Measurements from ENCODE around the gene DDX47.
"Not testable (repeated sequence)": the region's sequence is repeated elsewhere in the genome, so short reads cannot be mapped to it uniquely, and the experiment has no call there.

The DDX47 gene

GRCh38 chr12:12819752-12820311, 6.7 kb downstream of the DDX47 start:
- in situ Hi-C loops (cut with HindIII; ENCODE audit: low sequenced_read_pairs) = no loop called here

DNA sequence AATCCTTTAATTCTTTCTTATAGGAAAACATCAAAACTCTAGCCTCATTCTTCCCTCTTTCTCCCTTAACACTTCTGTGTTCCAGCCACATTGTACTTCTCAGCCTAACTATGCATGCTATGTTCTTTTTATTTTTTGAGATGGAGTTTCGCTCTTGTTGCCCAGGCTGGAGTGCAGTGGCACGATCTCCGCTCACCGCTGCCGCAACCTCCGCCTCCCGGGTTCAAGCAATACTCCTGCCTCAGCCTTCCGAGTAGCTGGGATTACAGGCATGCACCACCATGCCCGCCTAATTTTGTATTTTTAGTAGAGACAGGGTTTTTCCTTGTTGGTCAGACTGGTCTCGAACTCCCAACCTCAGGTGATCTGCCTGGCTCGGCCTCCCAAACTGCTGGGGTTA, 7.2 kb downstream of the DDX47 start:
- in situ Hi-C loops (cut with HindIII; ENCODE audit: low sequenced_read_pairs) = not testable (repeated sequence)

DNA sequence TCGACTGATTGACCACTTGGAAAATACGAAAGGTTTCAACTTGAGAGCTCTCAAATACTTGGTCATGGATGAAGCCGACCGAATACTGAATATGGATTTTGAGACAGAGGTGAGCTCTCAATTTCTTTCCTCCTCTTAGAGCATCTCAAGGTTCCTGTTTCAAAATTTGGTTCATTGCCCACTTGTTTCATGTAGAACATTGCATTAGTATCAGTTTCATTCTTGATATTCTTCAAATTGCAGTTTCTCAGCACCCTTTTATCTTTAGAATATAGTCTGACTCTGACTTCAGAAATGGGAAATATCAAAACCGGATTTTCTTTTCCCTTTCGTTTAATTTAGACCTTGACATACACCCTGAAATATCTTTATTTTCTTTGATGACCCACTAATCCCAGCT, 8.8 kb downstream of the DDX47 start:
- in situ Hi-C loops (cut with HindIII; ENCODE audit: low sequenced_read_pairs) = no loop called here

DNA sequence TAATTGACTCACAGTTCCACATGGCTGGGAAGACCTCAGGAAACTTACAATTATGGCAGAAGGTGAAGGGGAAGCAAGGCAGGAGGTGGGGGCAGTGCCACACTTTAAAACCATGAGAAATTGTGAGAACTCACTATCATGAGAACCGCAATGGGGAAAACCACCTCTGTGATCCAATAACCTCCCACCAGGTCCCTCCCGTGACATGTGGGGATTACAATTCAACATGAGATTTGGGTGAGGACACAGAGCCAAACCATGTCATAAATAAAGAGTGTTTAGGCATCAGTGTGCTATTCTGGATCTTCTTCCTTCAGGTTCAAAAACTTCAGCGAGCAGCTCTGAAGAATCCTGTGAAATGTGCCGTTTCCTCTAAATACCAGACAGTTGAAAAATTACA, 9.7 kb downstream of the DDX47 start:
- in situ Hi-C loops (cut with HindIII; ENCODE audit: low sequenced_read_pairs) = no loop called here

DNA sequence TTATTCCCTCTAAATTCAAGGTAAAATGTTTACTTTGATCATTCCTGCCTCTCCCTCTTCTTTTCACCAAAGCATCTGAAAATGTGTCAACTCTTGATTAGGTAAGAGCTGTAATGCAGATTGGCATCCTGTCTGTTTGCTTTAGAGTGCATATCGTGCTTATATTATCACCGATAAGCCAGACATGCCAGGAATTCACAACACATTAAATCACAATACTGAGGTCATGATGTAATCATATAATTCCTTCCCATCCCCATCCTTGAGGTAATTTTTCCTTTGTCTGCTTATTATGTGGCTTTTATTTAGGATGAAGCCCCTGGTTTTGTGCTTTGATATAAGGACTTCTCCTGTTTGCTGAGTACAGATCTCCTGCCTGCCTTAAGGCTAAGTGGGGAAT, 10.2 kb downstream of the DDX47 start:
- in situ Hi-C loops (cut with HindIII; ENCODE audit: low sequenced_read_pairs) = no loop called here

DNA sequence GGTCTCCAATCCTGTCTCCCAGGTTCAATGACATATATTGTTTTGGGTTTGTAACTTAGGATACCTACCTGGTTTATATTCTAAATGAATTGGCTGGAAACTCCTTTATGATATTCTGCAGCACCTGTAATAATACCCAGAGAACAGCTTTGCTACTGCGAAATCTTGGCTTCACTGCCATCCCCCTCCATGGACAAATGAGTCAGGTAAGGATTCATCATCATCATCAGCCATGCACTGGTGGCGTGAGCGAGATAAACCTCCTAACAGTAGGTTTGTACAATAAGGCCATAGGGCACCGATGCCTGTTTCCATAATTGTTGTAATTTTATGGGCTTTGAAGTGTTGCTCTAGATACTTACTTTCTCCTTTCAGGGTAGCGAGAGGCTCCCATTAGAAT, 10.7 kb downstream of the DDX47 start:
- in situ Hi-C loops (cut with HindIII; ENCODE audit: low sequenced_read_pairs) = no loop called here

DNA sequence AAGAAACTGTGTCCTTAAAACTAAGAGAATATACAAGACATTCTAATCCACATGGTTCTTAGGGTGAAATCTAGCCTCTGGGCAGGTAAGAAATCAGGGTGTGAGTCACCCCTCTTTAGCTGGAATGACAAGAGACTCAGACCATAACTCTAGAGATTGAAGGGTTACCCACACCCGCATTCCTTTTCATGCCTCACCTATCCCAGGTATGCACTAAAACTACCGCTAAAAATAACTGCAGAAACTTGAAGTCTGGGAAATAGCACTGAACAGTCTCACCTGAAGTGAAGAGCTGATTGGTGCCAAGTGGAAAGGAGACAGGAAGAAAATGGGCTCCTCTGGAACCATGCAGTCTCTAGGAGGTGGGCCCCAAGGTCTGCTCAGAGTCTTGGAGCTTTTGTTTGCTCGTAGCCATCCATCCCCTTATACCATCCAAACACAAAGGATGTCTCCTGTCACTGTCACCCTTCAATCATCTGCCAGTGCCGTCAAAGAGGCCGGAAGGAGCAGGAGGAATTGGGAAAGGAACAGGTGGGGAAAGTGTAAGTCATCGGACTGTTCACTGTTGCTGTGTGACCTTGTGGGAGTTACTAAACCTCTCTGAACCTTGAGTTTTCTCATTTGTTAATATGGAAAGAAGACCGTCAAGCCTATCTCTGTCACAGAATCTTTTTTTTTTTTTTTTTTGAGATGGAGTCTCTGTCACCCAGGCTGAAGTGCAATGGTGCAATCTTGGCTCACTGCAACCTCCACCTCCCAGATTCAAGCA, 22.4 kb downstream of the DDX47 start:
- in situ Hi-C loops (cut with HindIII; ENCODE audit: low sequenced_read_pairs) = no loop called here

DNA sequence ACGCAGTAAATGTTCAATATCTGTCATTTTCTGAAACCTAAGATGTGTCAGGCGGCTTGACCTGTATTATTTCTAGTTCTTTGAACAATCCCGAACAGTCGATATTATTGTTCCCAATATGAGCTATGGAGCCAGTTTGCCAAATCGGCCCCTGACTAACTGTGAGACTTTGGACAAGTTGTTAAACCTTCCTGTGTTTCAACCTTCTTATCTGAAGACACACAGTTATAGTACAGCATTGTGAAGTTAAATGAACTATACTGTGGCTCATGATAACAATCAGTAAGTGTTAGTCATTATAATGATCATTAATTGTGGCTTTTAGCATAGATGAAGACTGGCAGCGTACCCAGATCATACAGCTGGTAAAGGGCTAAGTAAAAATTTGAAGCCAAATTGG, 23.4 kb downstream of the DDX47 start:
- in situ Hi-C loops (cut with HindIII; ENCODE audit: low sequenced_read_pairs) = no loop called here

GRCh38 chr12:12837025-12837812, 24.1 kb downstream of the DDX47 start:
- in situ Hi-C loops (cut with HindIII; ENCODE audit: low sequenced_read_pairs) = no loop called here

DNA sequence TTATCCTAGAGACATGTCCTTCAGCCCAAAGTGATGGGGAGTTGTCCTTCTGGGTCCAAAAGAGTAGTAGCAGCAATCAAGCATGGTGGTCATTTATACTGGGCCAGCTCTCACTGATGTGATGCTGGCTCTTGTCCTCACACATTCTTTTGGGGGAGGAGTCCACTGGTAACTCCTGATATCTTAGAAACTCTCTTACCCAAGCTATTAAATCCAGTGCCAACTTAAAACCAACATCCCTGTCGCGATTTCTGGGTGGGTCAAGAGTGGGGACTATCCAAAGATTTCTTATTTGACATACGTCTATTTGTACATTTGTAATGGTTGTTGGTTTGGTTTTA, 24.6 kb downstream of the DDX47 start:
- in situ Hi-C loops (cut with HindIII; ENCODE audit: low sequenced_read_pairs) = no loop called here

GRCh38 chr12:12839003-12839395, 25.9 kb downstream of the DDX47 start:
- in situ Hi-C loops (cut with HindIII; ENCODE audit: low sequenced_read_pairs) = no loop called here

GRCh38 chr12:12839439-12839838, 26.3 kb downstream of the DDX47 start:
- in situ Hi-C loops (cut with HindIII; ENCODE audit: low sequenced_read_pairs) = not testable (repeated sequence)

GRCh38 chr12:12839873-12840579, 26.9 kb downstream of the DDX47 start:
- in situ Hi-C loops (cut with HindIII; ENCODE audit: low sequenced_read_pairs) = no loop called here

GRCh38 chr12:12840580-12840899, 27.4 kb downstream of the DDX47 start:
- in situ Hi-C loops (cut with HindIII; ENCODE audit: low sequenced_read_pairs) = no loop called here

GRCh38 chr12:12841428-12841827, 28.3 kb downstream of the DDX47 start:
- in situ Hi-C loops (cut with HindIII; ENCODE audit: low sequenced_read_pairs) = not testable (repeated sequence)

DNA sequence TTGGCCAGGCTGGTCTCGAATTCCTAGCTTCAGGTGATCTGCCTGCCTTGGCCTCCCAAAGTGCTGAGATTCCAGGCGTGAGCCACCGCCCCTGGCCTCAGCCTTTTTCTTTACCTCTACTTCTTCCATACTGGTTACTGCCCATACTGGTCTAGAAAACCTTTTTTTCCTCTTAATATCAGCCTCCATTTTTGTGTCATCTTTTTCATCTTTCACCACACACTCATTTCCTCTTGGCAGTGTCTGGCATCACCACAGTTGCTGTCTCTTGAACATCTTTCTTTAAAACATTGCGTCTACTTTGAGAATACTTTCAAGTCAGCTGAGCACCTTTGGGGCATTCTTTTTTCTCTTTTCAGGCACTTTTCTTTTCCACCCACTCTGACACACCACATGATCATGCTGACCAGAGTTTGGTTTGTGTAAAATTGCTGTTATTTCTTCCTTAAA, 32.7 kb downstream of the DDX47 start:
- in situ Hi-C loops (cut with HindIII; ENCODE audit: low sequenced_read_pairs) = no loop called here

GRCh38 chr12:12846780-12847179, 33.6 kb downstream of the DDX47 start:
- in situ Hi-C loops (cut with HindIII; ENCODE audit: low sequenced_read_pairs) = not testable (repeated sequence)

DNA sequence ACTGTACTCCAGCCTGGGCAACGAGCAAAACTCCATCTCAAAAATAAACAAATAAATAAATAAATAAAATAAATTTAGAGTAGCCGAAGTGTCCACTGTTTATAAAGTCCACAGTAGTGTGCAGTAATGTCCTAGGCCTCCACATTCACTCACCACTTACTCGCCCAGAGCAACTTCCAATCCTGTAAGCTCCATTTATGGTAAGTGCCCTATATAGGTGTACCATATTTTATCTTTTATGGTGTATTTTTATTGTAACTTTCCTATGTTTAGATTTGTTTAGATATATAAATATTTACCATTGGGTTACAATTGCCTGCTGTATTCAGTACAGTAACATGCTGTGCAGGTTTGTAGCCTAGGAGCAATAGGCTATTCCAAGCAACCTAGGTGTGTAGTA, 40.3 kb downstream of the DDX47 start:
- in situ Hi-C loops (cut with HindIII; ENCODE audit: low sequenced_read_pairs) = no loop called here

DNA sequence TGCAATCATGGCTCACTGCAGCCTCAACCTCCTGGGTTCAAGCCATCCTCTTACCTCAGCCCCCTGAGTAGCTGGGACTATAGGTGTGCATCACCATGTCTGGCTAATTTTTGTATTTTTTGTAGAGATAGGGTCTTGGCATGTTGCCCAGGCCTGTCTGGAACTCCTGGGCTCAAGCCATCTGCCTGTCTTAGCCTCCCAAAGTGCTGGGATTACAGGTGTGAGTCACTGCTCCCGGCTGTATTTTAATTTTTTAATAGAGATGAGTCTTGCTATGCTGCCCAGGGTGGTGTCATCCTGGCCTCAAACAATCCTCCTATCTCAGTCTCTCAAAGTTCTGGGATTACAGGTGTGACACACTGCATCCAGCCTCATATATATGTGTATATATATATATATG, 46.5 kb downstream of the DDX47 start:
- in situ Hi-C loops (cut with HindIII; ENCODE audit: low sequenced_read_pairs) = no loop called here

- in situ Hi-C loops (cut with HindIII; ENCODE audit: low sequenced_read_pairs) = no loop called here
These were observed 51.1 kb downstream of the DDX47 start for GRCh38 chr12:12864243-12864642.

DNA sequence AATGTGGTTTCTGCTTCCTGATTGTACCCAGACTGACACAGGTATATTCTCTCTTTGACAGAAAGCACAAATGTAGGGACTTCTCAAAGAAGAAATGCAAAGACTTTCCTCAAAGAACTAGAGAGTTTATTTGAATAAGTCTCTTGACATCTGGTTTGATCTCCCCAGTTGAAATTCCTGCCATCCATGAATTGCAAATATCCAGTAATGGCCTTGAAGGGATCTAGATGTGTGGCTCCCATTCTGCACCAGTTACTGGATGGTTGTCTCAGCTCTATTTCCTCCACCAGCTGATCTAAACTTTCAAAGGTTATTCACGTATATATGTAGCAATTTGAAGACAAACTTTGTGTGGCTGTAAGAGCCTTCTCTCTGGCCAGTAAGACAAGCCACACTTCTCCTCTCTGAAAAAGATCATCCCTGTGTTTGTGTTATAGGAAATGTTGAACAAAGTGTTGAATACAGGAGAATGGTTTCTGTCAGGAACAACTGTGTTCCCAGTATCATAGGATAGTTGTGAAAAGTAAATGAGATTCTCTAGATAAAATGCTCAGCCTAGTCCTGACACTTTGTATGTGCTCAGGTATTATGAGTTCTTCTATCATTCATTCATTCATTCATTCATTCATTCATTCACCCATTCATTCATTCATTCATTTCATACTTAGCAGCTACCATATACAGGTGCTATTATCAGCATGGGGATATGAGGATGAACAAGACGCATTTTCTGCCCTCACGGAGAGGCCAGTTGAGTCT, 55.5 kb downstream of the DDX47 start:
- in situ Hi-C loops (cut with HindIII; ENCODE audit: low sequenced_read_pairs) = no loop called here
